Suppressor macrophage treated with lipopolysaccharide for 1 hour (primary cell): ENCODE measurements around the gene ANP32E.
"Not testable (repeated sequence)": the region's sequence is repeated elsewhere in the genome, so short reads cannot be mapped to it uniquely, and the experiment has no call there.

Experiments
- DNase-seq, 3 donors: peaks; one replicate each; pipeline ENCODE4 v3.0.0-alpha.2; 2020 to 2022

Gene ANP32E

DNA sequence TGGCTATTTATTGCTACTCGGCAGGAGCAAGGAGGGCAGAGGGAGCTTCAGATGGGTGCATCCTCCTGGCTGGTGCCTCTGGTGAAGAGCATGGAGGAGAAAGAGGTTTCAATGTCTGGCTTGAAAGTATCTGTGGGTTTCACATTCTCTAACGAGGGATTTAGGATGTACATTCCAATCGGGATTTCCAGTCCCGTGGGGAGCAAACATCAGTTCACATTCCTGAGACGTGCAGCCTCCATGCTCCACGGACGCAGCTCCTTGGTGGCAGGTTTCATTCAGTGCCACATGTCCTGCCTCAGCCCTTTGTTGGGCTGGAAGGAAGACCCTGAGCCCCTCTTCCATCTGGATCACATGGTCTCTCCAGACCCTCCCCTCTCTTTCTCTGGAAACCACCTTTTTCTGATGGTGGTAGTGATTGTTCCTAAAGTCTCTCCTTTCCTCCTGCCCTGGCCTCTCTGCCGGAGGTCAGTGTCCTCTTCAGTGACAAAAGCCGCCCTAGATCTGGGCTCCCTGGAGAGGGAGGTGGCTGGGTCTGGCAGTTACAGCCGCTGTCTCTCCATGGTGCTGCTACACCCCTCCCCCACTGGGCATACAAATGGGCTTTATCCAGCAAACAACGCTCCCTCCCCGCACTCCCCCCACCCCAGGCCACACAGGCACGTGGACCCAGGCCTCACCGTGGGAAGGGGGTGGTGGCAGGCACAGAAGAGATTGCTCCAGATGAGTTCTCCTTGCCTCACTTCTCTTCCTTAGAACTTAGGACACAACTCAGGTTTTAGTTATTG is 20.8 kb upstream of the ANP32E start:
- DNase-seq = no peak

DNA sequence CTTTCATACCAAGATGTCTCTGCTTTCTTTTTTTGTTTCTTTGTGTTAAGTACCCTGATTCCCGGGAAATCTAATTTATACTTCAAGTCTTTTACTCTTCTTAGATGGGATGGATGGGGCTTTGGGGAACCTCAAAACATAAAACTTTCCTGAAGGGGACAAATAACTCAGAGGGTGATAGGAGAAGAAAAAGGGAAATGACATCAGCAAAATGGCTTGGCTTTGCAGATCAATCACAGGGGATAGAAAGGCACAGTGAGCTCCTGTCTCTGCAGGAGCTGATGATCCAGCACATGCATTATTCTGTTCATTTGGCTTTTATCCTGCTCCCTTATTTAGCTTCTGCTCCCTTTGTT is 20.3 kb upstream of the ANP32E start:
- DNase-seq = no peak

DNA sequence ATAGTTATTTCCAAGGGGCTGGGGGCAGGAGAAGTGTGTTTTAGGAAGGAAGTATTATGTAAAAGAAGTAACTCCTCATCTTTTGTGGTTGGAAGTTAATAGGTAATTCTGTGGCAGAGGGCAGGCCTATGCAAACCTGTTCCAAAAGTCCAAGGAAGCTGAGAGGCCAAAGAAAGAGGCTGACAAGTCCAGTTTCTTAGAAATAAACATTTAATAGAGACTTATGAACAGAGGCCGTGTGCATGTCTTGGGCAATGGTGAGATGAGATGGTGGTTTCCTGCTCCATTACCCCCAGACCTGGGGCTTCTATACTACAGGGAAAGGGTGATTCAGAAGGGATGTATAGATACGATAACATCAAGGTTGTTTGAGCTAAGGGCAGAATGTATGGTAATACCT is 14.0 kb upstream of the ANP32E start:
- DNase-seq = no peak

DNA sequence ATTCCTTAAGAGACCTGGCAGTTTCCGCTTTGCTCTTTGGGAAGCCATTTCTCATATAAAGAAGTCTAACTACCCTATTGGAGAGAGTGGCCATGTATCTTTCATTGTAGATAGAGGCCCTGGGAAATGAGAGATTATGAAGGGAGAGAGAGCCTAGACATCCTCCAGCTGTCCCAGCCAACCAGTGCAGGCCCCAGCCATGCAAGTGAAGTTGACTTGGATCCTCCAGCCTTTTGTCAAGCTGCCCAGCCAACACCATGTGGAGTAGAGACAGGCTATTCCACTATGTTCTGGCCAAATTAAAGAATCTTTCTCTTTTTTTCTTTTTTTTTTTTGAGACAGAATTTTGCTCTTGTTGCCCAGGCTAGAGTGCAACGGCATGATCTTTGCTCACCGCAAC is 7.1 kb upstream of the ANP32E start:
- no peak for DNase-seq

DNA sequence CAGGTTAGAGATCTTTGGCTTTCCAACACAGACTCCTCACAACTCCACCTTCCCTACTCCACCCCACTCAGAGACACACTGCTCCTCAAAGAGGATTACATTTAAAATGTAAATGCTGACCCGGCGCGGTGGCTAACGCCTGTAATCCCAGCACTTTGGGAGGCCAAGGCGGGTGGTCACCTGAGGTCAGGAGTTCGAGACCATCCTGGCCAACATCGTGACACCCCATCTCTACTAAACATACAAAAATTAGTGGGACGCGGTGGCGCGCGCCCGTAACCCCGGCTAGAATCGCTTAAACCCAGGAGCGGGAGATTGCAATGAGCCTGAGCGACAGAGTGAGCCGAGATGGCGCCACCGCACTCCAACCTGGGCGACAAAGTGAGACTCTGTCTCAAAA is 1.8 kb upstream of the ANP32E start:
- DNase-seq = no peak

DNA sequence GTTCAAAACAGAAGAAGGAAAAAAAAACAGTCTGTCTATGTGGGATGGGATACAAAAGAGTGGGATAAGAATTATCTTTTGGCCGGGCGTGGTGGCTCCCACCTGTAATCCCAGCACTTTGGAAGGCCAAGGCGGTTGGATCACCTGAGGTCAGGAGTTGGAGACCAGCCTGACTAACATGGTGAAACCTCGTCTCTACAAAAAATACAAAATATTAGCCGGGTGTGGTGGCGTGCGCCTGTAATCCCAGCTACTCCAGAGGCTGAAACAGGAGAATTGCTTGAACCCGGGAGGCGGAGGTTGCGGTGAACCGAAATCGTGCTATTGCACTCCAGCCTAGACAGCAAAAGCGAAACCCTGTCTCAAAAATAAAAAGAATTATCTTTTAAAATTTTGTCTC is 1.3 kb upstream of the ANP32E start:
- not testable (repeated sequence) for DNase-seq

DNA sequence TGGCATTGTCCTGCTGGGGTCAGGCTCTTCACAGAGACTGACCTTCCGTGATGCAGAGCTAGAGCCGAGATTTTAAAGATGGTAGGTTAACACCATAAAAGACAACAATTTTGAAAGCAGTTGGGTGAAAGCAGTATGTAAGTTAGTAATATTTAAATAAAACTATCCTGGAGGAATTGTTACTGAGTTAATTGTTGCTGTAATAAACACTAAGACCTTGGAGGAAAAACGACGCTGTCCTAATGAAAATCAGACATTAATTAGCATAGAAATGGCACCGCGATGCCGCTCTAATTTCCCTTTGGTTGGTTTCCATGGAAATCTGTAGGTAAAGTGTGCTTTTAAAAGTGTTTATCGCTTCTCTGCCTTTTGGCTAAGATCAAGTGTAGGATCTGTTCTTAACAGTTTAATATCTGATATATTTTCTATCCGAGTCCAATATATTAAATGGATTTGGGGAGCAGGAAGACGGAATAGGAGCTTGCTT is 745 bp upstream of the ANP32E start:
- DNase-seq = no peak

DNA sequence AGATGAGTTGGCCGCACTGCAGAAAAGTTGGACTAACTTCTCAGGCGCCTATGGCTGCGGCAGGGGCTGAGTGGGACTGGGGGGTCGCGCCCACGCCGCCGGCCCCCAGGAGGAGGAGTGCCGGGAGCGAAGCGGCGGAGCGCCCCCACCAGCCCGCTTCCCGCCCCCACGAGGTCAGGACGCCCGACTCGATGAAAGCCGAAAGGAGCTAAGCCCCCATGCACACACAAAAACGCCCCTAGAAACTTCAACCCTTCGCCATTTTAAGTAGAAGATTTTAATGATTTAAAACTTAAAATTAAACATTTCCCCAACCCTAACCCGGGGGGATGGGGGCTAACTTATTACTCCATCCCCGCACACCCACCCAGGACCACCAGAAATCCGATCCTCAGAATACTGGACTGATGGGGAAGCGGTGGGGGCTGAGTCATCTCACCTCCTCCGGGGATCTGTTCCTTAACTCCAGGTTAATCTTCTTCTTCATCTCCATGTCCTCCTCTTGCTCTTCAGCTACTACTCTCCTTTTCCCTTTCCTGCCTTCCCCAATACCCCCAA is 539 bp downstream of the ANP32E start:
- peak; percentile 18 to 34 (median 25) for DNase-seq

DNA sequence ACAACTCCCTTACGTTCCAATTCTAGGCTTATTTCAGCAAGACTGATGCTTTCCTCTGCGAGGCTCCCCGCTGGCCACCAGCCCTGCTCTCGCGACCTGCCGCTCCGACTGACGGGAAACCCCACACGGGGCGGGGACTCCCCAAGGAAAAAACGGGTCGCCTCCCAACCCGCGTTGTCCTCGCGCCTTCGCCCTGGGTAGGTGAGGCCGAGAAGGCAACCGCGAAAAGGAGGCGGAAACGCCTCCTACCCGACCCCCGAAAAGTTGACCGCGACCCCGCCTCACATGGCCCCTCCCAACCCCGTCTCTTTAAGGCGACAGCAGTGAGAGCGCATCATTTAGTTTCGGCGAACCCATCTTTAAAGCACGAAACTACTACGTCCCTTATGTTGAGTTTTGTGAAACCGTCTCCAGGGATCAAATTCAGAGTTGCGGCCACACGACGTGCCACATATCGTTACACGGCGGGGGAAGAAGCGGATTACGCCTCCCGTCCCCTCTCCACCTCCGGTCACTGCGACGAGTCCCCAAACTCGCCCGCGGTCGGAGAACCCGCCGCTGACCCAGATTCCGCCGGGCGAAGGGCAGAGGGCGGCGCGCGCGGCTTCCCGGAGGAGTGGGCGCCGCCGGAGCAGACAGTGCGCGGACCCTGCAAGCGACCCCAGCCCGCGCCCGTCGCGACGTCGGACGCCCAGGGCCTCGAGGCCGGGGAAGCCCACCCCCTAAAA is 1.2 kb downstream of the ANP32E start:
- DNase-seq = peak; percentile 86 to 91 (median 87)

DNA sequence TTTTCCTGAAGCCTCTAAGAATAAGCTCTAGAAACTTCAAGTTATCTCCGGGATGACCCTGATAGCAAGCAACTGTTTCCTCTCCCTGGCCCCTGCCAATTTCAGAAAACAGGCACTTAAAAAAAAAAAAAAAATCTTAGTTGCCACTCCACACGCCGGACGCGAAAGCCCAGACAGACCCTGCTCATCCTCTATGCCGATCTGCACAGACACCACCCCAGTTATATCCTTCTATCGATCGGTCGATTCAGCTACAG is 1.7 kb downstream of the ANP32E start:
- DNase-seq = no peak

DNA sequence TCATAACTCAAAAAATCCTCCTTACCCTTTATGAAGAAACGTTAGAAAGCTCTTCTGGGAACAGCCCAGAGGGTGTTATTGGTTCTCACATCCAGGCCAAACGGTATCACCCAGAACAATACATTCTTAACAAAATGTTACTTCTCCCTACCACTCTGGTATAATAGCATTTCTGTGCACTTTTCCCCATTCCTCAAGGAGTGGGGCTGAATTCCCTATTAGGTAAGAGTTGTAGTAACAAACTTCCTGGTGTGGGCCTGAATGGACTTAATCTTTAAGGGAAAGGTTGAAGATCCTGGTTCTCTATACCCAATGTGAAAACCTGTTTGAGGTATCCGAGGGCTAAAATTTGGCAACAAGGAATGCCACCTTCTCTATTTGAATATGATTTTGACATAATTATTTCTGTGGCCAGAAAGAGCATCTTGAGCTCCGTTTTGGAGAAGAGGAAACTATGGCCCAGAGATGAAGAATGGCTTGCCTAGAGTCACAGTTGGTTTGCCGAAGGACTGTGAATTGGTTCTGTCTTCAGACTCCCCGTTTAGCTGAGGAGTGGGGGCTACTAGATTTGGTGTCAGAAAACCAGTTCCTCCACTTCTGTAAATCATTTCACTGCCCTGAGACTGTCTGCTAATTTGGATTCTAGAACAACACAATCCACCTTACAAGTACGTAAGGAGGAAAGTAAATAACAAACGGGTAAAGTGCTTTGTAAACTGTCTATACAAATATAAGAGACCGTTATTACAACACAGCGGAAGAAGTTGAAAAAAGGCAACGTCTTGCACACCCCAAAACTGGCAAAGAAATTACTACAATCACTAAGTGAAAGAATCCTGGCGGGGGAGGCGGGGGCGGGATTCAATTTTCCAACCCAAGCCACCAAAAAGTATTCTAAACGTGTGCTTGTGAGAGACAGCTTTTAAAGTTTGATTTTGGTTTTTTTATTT is 2.3 kb downstream of the ANP32E start:
- peak; percentile 49 to 62 (median 60) for DNase-seq

DNA sequence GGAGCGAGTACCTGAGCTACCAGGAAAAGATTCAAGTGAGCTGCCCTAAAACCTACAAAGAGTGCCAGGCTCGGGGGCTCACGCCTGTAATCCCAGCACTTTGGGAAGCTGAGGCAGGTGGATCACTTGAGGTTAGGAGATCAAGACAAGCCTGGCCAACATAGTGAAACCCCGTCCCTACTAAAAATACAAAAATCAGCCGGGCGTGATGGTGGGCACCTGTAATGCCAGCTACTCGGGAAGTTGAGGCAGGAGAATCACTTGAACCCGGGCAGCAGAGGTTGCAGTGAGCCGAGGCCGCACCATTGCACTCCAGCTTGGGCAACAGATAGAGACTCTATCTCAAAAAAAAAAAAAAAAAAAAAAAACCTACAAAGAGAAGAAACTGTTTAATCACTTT is 3.0 kb downstream of the ANP32E start:
- not testable (repeated sequence) for DNase-seq

DNA sequence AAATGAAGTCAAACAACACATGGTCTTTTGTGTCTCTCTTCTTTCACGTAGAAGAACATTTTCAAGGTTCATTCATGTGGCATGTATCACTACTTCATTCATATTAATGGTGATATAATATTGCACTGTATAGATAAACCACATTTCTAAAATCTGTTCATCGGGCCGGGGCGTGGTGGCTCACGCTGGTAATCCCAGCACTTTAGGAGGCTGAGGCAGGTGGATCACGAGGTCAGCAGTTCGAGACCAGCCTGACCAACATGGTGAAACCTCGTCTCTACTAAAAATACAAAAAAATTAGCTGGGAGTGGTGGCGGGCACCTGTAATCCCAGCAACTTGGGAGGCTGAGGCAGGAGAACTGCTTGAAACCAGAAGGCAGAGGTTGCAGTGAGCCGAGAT is 7.7 kb downstream of the ANP32E start:
- not testable (repeated sequence) for DNase-seq

DNA sequence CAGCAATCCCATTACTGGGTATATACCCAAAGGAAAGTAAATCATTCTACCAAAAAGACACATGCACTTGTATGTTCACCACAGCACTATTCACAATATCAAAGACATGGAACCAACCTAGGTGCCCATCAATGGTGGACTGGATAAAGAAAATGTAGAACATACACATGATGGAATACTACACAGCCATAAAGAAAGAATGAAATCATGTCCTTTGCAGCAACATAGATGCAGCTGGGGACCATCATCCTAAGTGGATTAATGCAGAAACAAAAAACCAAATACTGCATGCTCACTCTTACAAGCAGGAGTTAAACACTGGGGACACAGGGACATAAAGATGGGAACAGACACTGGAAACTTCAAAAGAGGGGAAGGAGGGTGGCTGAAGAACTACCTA is 8.7 kb downstream of the ANP32E start:
- no peak for DNase-seq

DNA sequence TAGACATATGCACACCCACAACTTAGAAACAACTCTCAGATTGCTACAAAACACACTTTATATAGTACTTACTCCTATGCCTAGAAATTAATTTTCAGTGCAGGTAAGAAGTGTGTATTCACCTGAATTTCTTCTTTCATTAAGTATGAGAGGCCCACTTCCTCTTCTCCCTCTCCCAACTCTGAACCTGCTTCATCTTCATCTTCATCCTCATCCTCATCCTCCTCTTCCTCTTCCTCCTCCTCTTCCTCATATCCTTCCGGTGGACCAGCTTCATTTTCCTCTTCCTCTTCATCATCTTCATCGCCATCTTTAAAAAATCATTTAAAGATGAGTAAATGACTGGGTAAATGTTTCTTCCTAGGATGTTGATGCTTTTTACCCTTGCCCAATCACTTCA is 9.4 kb downstream of the ANP32E start:
- no peak for DNase-seq

DNA sequence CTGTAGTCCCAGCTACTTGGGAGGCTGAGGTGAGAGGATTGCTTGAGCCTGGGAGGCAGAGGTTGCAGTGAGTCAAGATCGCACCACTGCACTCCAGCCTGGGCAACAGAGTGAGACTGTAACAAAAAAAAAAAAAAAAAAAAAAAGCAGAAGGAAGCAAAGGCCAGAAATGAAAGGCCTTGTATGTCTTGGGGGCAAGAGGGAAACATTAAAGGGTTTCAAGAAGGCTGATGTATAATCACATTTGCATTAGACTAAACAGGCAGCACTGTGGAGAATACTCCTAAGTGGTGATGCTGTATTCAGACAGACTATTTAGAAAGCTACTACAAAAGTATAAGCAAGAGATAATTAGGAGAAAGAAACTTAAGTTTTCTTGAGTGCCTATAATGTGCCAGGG is 10.4 kb downstream of the ANP32E start:
- no peak for DNase-seq

DNA sequence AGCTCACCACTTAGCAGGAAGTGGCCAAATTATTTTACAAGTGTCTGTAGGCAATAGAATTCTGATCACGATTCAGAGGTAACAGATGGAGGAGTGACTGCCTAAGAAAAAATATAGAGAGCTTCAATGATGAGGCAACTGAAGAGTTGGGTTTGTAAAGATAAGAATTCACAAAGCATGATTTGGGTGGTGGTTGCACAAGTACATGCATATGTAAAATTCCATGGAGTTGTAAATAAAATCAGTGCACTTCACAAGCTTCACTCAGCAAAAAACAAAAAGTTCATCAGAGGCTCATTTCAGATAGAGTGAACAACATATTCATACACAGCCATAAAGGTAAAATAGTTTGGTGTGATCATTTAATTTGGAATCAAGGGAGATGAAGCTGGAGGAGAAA is 10.9 kb downstream of the ANP32E start:
- no peak for DNase-seq

DNA sequence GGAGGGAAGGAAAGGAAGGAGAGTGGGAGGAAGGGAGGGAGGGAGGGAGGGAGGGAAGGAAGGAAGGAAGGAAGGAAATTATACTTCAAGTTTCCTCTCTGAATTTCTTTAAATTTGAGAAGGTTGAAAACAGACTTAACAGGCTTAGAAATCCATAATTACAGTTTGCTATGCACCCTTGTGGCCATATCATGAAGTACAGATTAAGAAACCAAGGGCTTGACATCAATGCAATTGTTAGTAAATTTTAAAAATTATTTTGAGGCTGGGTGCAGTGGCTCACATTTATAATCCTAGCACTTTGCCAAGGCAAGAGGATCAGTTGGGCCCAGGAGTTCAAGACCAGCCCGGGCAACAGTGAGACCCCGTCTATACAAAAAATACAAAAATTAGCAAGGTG is 14.4 kb downstream of the ANP32E start:
- DNase-seq = peak; percentile 18 to 43 (median 27)

DNA sequence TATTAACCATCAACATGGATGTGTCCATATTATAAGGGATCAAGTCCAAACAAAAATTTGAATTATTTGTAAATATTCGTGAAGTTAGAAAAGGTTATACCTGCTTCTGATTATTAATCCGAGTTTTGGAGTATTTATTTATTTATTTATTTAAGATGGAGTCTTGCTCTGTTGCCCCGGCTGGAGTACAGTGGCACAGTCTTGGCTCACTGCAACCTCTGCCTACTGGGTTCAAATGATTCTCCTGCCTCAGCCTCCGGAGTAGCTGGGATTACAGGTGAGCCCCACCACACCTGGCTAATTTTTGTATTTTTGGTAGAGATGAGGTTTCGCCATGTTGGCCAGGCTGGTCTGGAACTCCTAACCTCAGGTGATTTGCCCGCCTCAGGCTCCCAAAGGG is 20.1 kb downstream of the ANP32E start:
- not testable (repeated sequence) for DNase-seq

DNA sequence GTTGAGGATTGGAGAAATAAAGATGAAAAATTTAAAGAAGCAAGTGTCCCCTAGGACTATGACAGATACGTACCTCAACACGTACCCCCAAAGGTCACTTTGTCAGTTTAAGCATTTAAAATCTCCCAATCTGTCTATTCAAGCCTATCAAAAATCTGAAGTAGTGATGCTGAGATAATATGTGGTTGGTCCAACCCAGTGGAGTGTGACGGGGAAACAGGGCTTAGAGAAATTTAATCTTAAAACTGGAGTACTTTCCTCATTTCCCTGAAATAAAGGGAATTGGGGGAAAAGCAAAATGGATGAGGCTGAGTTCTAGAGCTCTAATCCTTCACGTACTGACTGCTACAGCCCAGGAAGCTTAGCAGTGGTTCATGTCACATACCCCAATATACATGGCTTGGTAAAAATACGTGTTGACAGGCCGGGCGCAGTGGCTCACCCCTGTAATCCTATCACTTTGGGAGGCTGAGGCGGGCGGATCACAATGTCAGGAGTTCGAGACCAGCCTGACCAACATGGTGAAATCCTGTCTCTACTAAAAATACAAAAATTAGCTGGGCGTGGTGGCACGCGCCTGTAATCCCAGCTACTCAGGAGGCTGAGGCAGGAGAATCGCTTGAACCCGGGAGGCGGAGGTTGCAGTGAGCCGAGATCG is 21.7 kb downstream of the ANP32E start:
- DNase-seq = not testable (repeated sequence)

DNA sequence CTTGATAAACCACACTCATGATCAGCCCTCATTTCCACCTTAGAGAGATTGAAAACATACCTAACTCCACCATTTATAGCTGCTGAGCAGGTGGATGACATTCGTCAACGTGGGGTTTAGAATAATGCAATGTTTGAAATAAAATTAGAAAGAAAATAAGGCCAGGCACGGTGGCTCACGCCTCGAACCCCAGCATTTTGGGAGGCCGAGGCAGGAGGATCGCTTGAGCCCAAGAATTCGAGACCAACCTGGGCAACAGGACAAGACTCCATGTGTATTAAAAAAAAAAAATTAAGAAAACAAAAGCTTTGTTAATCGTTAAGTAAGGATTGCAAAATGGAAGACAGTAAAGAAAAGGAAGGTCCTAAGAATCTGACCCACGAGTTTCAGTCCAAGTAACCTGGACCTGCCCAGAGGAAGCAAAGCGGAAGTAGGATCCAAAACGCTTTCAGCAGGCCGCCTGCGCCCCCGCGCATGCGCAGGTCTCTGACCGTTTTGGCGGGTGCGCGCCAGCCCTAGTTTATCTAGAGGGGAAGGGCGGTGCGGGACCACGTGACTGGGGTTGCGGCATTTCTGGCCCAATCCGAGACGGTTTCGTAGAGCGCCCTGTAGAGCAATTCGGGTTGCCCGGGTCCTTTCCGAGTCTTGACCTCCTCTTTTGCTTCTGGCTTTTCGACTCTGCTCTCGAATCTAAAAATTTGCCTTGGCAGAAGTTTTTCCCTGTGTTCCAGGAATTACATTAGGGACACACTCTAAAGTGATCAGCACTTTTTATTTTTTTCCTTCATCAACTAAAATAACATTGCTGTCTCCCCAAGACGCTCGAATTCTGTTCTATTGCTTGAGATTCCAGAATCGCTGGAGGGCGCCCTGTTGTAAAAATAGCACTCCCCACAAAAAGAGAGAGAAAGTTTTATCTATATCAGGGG is 22.5 kb downstream of the ANP32E start:
- peak; percentile 97 to 99 (median 98) for DNase-seq
